Transverse colon (tissue), 4 donors: Measurements from ENCODE around the gene PCSK6.

Source experiments
- CTCF ChIP-seq, 5 experiments: fragments of 200-600 bp in 3 of 5; fragments of 450-650 bp in 2 of 5; sonication (generic) in 3 of 5; IDR thresholded peaks; 1 replicate in 2 of 5; 2 replicates in 3 of 5; pipeline ENCODE4 v1.5.1; 2016 to 2017; ENCODE audit warnings: antibody characterized with exemption in 5 of 5, inconsistent platforms in 3 of 5, mild to moderate bottlenecking in 2 of 5, moderate library complexity in 1 of 5
- EP300 ChIP-seq: sonication (generic); formaldehyde crosslinking; IDR thresholded peaks from one replicate; pipeline ENCODE4 v1.6.1; 2017; ENCODE audit warnings: antibody characterized with exemption, low read depth
- POLR2A ChIP-seq: fragments of 450-650 bp; IDR thresholded peaks from one replicate; pipeline ENCODE4 v1.6.1; 2016; ENCODE audit warnings: antibody characterized with exemption, mild to moderate bottlenecking, moderate library complexity
- POLR2AphosphoS5 ChIP-seq, 3 donors: sonication (generic); formaldehyde crosslinking; IDR thresholded peaks; one replicate each; pipeline ENCODE4 v1.6.1; 2016; ENCODE audit warnings: antibody characterized with exemption in 3 of 3

GRCh38 chr15:101466188-101466587 lies 23.3 kb downstream of the PCSK6 start:
- TF ChIP-seq CTCF (IDR thresholded peaks at IDR 0.05) (no peak), POLR2AphosphoS5 (IDR thresholded peaks at IDR 0.05) (no peak), POLR2A (no peak), EP300 (no peak)
